G401.6 (cell line): Measurements from ENCODE around the gene CES2.

Experiments
- FAIRE-seq: peaks from 2 replicates; lab custom pipeline; 2012; peaks lifted over from hg19 to GRCh38; lab: Jason Lieb, UNC

CES2 gene

GRCh38 chr16:66918803-66919568 is 16.3 kb upstream of the CES2 start, which contains the start of gene CDH16:
Gene CDH16 (minus strand): TSS chr16:66918885. CDS start chr16:66918065, 820 bp downstream.
- no peak for FAIRE-seq

GRCh38 chr16:66919569-66920298 is 15.6 kb upstream of the CES2 start:
- FAIRE-seq = no peak

- no peak for FAIRE-seq
Measured at GRCh38 chr16:66920299-66920590, 15.1 kb upstream of the CES2 start.

GRCh38 chr16:66920924-66921680 is 14.2 kb upstream of the CES2 start:
- FAIRE-seq = no peak

- no peak for FAIRE-seq
Measured at GRCh38 chr16:66921729-66922450, 13.4 kb upstream of the CES2 start.

- FAIRE-seq = no peak
Measured at GRCh38 chr16:66923247-66923731, 12.0 kb upstream of the CES2 start.

- FAIRE-seq = no peak
Measured at GRCh38 chr16:66923866-66924265, 11.4 kb upstream of the CES2 start.

GRCh38 chr16:66924527-66925321 is 10.6 kb upstream of the CES2 start:
- FAIRE-seq = no peak

- no peak for FAIRE-seq
Measured at GRCh38 chr16:66925322-66925840, 9.9 kb upstream of the CES2 start, which contains the start of gene RRAD. Gene RRAD (minus strand): TSS chr16:66925535. CDS start chr16:66925179, 356 bp downstream.

GRCh38 chr16:66926171-66926947 is 9.0 kb upstream of the CES2 start:
- FAIRE-seq = no peak

- FAIRE-seq = no peak
Measured at GRCh38 chr16:66926961-66927436, 8.3 kb upstream of the CES2 start.

- FAIRE-seq = no peak
Measured at GRCh38 chr16:66927918-66928649, 7.2 kb upstream of the CES2 start.

GRCh38 chr16:66928702-66929388 is 6.5 kb upstream of the CES2 start:
- FAIRE-seq = no peak

GRCh38 chr16:66930189-66930588 is 5.1 kb upstream of the CES2 start:
- FAIRE-seq = no peak

GRCh38 chr16:66931665-66932064 is 3.7 kb upstream of the CES2 start:
- FAIRE-seq = no peak

GRCh38 chr16:66932076-66932475 is 3.2 kb upstream of the CES2 start:
- FAIRE-seq = no peak

- no peak for FAIRE-seq
Measured at GRCh38 chr16:66933776-66934137, 1.6 kb upstream of the CES2 start.

GRCh38 chr16:66934138-66934838 is 1.0 kb upstream of the CES2 start, which contains the start of gene CIAO2B:
Gene CIAO2B (minus strand): TSS chr16:66934402. CDS start chr16:66934364, 38 bp downstream.
- FAIRE-seq = no peak
